Fibroblast of pulmonary artery (primary cell): ENCODE data around the gene CLDN16.

Source experiments
- DNase-seq: peaks from one replicate; pipeline ENCODE4 v3.0.0-alpha.2; 2010; ENCODE audit warnings: low read depth
- H3K4me3 ChIP-seq: replicated peaks from 2 replicates; pipeline ENCODE4 v1.5.1; 2011; ENCODE audit warnings: low read depth, mild to moderate bottlenecking, control low read depth, low read length, moderate library complexity
- CTCF ChIP-seq: IDR thresholded peaks from 2 replicates; pipeline ENCODE4 v1.5.1; 2011; ENCODE audit warnings: mild to moderate bottlenecking, control low read depth, low read length, inconsistent platforms; ENCODE audit errors: missing control alignments

CLDN16 gene

GRCh38 chr3:190375246-190375645 lies 12.7 kb upstream of the CLDN16 start:
- no peak for TF ChIP-seq CTCF
- H3K4me3 ChIP-seq = no peak overlapping the region
- DNase-seq = no peak

- no peak overlapping the region for H3K4me3 ChIP-seq
- no peak for TF ChIP-seq CTCF
Measured at GRCh38 chr3:190375671-190376070, 12.3 kb upstream of the CLDN16 start.

GRCh38 chr3:190378240-190378891 lies 9.6 kb upstream of the CLDN16 start:
- no peak overlapping the region for H3K4me3 ChIP-seq
- no peak for TF ChIP-seq CTCF
- peak; percentile 95 for DNase-seq

More at GRCh38 chr3:190375671-190376070, 12.3 kb upstream of the CLDN16 start:
- DNase-seq = no peak

- DNase-seq = no peak
- H3K4me3 ChIP-seq = no peak overlapping the region
- no peak for TF ChIP-seq CTCF
Measured at GRCh38 chr3:190380184-190380583, 7.8 kb upstream of the CLDN16 start.

- TF ChIP-seq CTCF = no peak
- H3K4me3 ChIP-seq = no peak overlapping the region
- no peak for DNase-seq
Measured at GRCh38 chr3:190381441-190381840, 6.5 kb upstream of the CLDN16 start.

- peak; percentile 56 for DNase-seq
- H3K4me3 ChIP-seq = no peak overlapping the region
- TF ChIP-seq CTCF = no peak
Measured at GRCh38 chr3:190382082-190382481, 5.9 kb upstream of the CLDN16 start.

GRCh38 chr3:190384309-190384756 lies 3.6 kb upstream of the CLDN16 start:
- peak; percentile 65 for TF ChIP-seq CTCF
- peak; percentile 70 for DNase-seq

More at GRCh38 chr3:190384309-190384756, 3.6 kb upstream of the CLDN16 start:
- no peak overlapping the region for H3K4me3 ChIP-seq
